Fibroblast of lung (primary cell): Measurements from ENCODE around the gene PTPRM. TPM values are rescaled to one million over a fixed set of nuclear protein-coding genes. Genes with fewer than 3 reads are reported as not detected.

ENCODE experiments used
- DNase-seq, 2 donors: peaks; one replicate each; pipeline versions ENCODE4 v3.0.0 to v3.0.0-alpha.2; 2010; ENCODE audit warnings: low read depth in 2 of 2
- H2AFZ ChIP-seq: 2 replicates; pipeline ENCODE4 v1.5.1; 2012; ENCODE audit warnings: low read length, control low read depth, inconsistent platforms
- H3K27ac ChIP-seq: 2 replicates; pipeline ENCODE4 v1.5.1; 2011; ENCODE audit warnings: low read length, control low read depth; ENCODE audit not compliant: insufficient read depth
- H3K27me3 ChIP-seq: 2 replicates; pipeline ENCODE4 v1.5.1; 2011; ENCODE audit warnings: mild to moderate bottlenecking, low read length; ENCODE audit not compliant: control insufficient read depth, insufficient read depth
- H3K36me3 ChIP-seq: 2 replicates; pipeline ENCODE4 v1.5.1; 2011; ENCODE audit warnings: low read length; ENCODE audit not compliant: control insufficient read depth, insufficient read depth
- H3K4me1 ChIP-seq: 2 replicates; pipeline ENCODE4 v1.5.1; 2011; ENCODE audit warnings: low read length; ENCODE audit not compliant: control insufficient read depth, insufficient read depth; ENCODE audit errors: extremely low read depth
- H3K4me2 ChIP-seq: 2 replicates; pipeline ENCODE4 v1.5.1; 2011; ENCODE audit warnings: low read length, control low read depth; ENCODE audit not compliant: insufficient read depth; ENCODE audit errors: extremely low read depth
- H3K4me3 ChIP-seq, 4 experiments: fragments of 200-600 bp in 1 of 4; sonication (generic) in 1 of 4; replicated peaks in 1 of 4; 2 replicates each; pipeline ENCODE4 v1.5.1; 2011 to 2016; ENCODE audit warnings: low read length in 4 of 4, low read depth in 3 of 4, mild to moderate bottlenecking in 3 of 4, control low read depth in 2 of 4, inconsistent platforms in 1 of 4, mixed read lengths in 1 of 4; ENCODE audit not compliant: insufficient read depth in 1 of 4; ENCODE audit errors: control extremely low read depth in 1 of 4
- H3K79me2 ChIP-seq: 2 replicates; pipeline ENCODE4 v1.5.1; 2012; ENCODE audit warnings: mild to moderate bottlenecking, low read length, inconsistent platforms; ENCODE audit not compliant: control insufficient read depth, insufficient read depth
- H3K9ac ChIP-seq: 2 replicates; pipeline ENCODE4 v1.5.1; 2011; ENCODE audit warnings: mild to moderate bottlenecking, low read length, control low read depth; ENCODE audit not compliant: insufficient read depth
- H3K9me3 ChIP-seq: 2 replicates; pipeline ENCODE4 v1.5.1; 2012; ENCODE audit warnings: low read depth, low read length; ENCODE audit not compliant: control insufficient read depth, insufficient read depth
- H4K20me1 ChIP-seq: 2 replicates; pipeline ENCODE4 v1.5.1; 2011; ENCODE audit warnings: low read length; ENCODE audit not compliant: control insufficient read depth, insufficient read depth; ENCODE audit errors: extremely low read depth
- CTCF ChIP-seq, 2 donors: IDR thresholded peaks in 1 of 2; conservative IDR thresholded peaks in 1 of 2; 1 replicate in 1 of 2; 2 replicates in 1 of 2; pipeline ENCODE4 v1.5.1; 2011 to 2012; ENCODE audit warnings: low read length in 2 of 2, control low read depth in 1 of 2, inconsistent platforms in 1 of 2, low read depth in 1 of 2, mild to moderate bottlenecking in 1 of 2
- EZH2 ChIP-seq: IDR thresholded peaks from 2 replicates; pipeline ENCODE4 v1.5.1; 2012; ENCODE audit warnings: low read length, control low read depth, mild to moderate bottlenecking; ENCODE audit errors: missing control alignments
- polyA plus RNA-seq, 2 donors: library from polyadenylated mRNA; depleted of rRNA in 1 of 2; stranded (reverse) in 1 of 2; unstranded in 1 of 2; fragments of >200 nt; gene quantifications; 2 replicates each; pipeline ENCODE4 v1.2.1, GENCODE V29; 2011 to 2012; ENCODE audit warnings: missing spikeins in 1 of 2
- total RNA-seq: library from RNA; depleted of rRNA; stranded (reverse); fragments of >200 nt; gene quantifications from 2 replicates; pipeline ENCODE4 v1.2.1, GENCODE V29; 2014

PTPRM gene
- total and polyA plus RNA-seq, 2 donors (not counting 1 experiment from before 2014, with no cell fraction given): 86.6 to 87.0 TPM

- Histone ChIP-seq H3K4me3 (no peak overlapping the region), H3K9ac (no peak overlapping the region), H3K4me1 (no peaks in the 10 kb centered on the region), H3K27ac (no peak overlapping the region), H3K9me3 (no peaks in the 10 kb centered on the region), H2AFZ (no peak overlapping the region), H4K20me1 (no peaks in the 10 kb centered on the region), H3K36me3 (no peaks in the 10 kb centered on the region), H3K27me3 (no peaks in the 10 kb centered on the region), H3K79me2 (no peaks in the 10 kb centered on the region), H3K4me2 (no peak overlapping the region)
- no peak for DNase-seq
- TF ChIP-seq CTCF (conservative IDR thresholded peaks at IDR 0.05 in 1 of 2, IDR thresholded peaks at IDR 0.05 in 1 of 2; ENCODE audit: low read depth in 1 of 2, low read length in 2 of 2) (no peak), EZH2 (no peak)
These were observed 745.9 kb downstream of the PTPRM start for GRCh38 chr18:8313043-8313442.

GRCh38 chr18:8314124-8314523 is 747.0 kb downstream of the PTPRM start:
- no peak overlapping the region for H3K27ac ChIP-seq
- H3K9ac ChIP-seq: no peak overlapping the region
- no peak overlapping the region for H3K4me3 ChIP-seq
- H3K4me1 ChIP-seq: no peaks in the 10 kb centered on the region
- H3K27me3 ChIP-seq: no peaks in the 10 kb centered on the region
- no peak overlapping the region for H3K4me2 ChIP-seq
- no peak overlapping the region for H2AFZ ChIP-seq
- no peaks in the 10 kb centered on the region for H3K79me2 ChIP-seq
- peak in 1 of 2 donors; percentile 51 for DNase-seq
- no peaks in the 10 kb centered on the region for H3K36me3 ChIP-seq
- TF ChIP-seq CTCF (conservative IDR thresholded peaks at IDR 0.05 in 1 of 2, IDR thresholded peaks at IDR 0.05 in 1 of 2; ENCODE audit: low read depth in 1 of 2, low read length in 2 of 2): no peak
- TF ChIP-seq EZH2: no peak
- no peaks in the 10 kb centered on the region for H4K20me1 ChIP-seq
- no peaks in the 10 kb centered on the region for H3K9me3 ChIP-seq

GRCh38 chr18:8319798-8320489 is 752.8 kb downstream of the PTPRM start:
- peaks cover 5% of the 10 kb centered on the region for H3K4me1 ChIP-seq
- DNase-seq: peak in 1 of 2 donors; percentile 49
- peak overlapping the region; percentile 11 for H3K4me2 ChIP-seq

More at GRCh38 chr18:8319798-8320489, 752.8 kb downstream of the PTPRM start:
- Histone ChIP-seq H2AFZ (no peak overlapping the region), H3K27ac (no peak overlapping the region), H3K9ac (no peak overlapping the region), H3K79me2 (no peaks in the 10 kb centered on the region), H3K9me3 (no peaks in the 10 kb centered on the region), H4K20me1 (no peaks in the 10 kb centered on the region), H3K27me3 (no peaks in the 10 kb centered on the region), H3K4me3 (no peak overlapping the region), H3K36me3 (no peaks in the 10 kb centered on the region)
- TF ChIP-seq CTCF (conservative IDR thresholded peaks at IDR 0.05 in 1 of 2, IDR thresholded peaks at IDR 0.05 in 1 of 2; ENCODE audit: low read depth in 1 of 2, low read length in 2 of 2): no peak
- no peak for TF ChIP-seq EZH2
